NOMO-1 treated with DMSO at 0.1 percent for 48 hours (cell line): ENCODE results near the gene ANAPC5.
A peak's percentile ranks its signal among the peaks of the same experiment; 100 is the strongest.

Experiments used
- DNase-seq: peaks from one replicate; lab custom pipeline; 2025; ENCODE audit not compliant: unreplicated experiment; lab: John Stamatoyannopoulos, UW

Gene ANAPC5

GRCh38 chr12:121371404-121371803 is 19.2 kb upstream of the ANAPC5 start:
- no peak for DNase-seq

GRCh38 chr12:121366063-121366459 is 13.8 kb upstream of the ANAPC5 start:
- no peak for DNase-seq

GRCh38 chr12:121365416-121366062 is 13.3 kb upstream of the ANAPC5 start:
- DNase-seq = no peak

DNA sequence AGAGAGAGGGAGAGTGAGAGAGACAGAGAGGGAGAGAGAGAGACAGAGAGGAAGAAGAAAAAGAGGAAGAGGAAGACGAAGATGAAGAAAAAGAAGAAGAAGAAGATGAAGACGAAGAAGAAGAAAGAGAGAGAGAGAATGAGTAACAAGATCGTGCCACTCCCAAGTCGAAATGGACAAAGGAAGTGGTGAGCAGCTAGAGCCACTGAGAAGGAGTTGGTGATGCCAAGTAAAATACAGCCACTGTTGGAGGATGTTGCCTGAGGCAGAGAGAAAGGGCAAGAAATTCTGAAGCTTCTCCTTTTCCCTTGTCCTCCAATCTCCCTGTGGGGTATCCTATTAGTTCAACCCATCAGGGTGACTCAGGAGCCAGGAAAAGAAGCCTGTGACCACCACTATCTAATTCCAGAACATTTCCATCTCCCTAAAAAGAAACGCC is 12.5 kb upstream of the ANAPC5 start:
- no peak for DNase-seq

DNA sequence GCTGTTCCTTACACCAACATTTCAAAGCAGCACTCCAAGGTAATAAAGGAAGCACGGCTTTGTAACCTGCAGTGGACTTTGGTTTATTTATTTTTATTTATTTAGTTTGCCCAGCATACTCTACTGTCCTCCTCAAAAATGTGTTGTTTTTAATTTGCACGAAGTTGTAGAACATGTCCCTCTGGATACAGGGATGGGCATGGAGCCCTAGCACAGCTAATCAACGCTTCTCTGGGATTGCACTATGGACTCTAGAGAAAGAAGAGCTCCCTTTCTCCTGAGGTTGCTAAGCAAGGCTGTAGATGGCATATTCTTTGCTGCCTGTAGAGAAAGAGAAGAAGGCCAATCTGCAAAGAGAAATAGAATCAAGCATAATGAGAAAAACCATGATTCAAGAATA is 5.9 kb upstream of the ANAPC5 start:
- DNase-seq = no peak

- no peak for DNase-seq
Observed at GRCh38 chr12:121357331-121357730, 5.1 kb upstream of the ANAPC5 start.

GRCh38 chr12:121356657-121357056 is 4.4 kb upstream of the ANAPC5 start:
- DNase-seq = no peak

GRCh38 chr12:121355818-121356217 is 3.6 kb upstream of the ANAPC5 start:
- DNase-seq = no peak

- no peak for DNase-seq
Observed at GRCh38 chr12:121352682-121353018, 439 bp upstream of the ANAPC5 start.

GRCh38 chr12:121346747-121347146 is 5.5 kb downstream of the ANAPC5 start:
- no peak for DNase-seq

GRCh38 chr12:121345151-121345815 is 6.9 kb downstream of the ANAPC5 start:
- DNase-seq = no peak

DNA sequence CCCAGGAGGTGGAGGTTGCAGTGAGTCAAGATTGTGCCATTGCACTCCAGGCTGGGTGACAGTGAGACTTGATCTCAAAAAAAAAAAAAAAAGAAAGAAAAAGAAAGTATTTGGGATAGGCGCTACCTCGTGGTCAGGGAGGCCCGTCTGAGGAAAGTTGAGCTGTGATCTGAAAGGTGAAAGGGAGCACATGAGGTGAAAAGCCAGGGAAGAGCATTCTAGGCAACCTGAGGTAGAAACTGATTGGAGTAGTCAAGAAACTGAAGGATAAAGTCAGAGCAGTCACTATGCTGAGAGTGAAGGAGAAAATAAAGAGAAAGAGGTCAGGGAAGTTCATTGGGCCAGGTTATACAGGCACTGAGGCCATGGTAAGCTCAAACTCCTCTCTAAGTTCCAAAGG is 7.7 kb downstream of the ANAPC5 start:
- DNase-seq = no peak

GRCh38 chr12:121337416-121337815 is 14.8 kb downstream of the ANAPC5 start:
- DNase-seq = no peak

DNA sequence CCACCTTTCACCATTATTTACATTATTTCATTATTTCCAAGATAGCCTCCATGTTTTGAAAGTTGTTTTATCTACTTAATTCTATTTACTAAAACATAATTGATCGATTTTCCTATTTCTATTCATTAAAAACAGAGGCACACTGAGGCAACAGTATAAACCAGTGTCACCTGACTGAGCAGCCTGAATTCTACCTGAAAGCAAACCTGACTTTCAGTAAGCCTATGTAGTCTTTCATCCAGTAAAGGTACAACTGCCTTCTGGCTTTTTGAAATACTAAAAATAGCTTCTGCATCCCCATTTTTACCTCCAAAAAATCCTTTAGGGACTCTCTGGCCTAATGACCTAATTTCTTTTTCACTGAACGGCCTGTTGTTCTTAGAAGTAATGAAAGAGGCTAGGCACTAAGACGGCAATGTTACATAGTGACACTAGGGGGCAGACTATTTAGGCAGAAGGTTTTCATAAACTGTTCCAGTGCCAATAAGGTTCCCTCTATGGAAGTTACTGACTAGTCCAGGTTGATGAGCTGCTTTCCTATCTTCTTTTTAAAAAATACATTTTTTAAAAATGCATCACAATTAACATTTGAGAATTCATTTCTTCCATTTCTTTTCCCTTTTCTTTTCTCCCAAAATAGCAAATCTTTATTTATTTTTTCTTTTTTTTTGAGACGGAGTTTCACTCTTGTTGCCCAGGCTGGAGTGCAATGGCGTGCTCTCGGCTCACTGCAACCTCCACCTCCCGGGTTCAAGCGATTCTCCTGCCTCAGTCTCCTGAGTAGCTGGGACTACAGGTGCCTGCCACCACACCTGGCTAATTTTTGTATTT is 17.5 kb downstream of the ANAPC5 start:
- peak; percentile 72 for DNase-seq

- DNase-seq = no peak
Observed at GRCh38 chr12:121333747-121334146, 18.5 kb downstream of the ANAPC5 start.

DNA sequence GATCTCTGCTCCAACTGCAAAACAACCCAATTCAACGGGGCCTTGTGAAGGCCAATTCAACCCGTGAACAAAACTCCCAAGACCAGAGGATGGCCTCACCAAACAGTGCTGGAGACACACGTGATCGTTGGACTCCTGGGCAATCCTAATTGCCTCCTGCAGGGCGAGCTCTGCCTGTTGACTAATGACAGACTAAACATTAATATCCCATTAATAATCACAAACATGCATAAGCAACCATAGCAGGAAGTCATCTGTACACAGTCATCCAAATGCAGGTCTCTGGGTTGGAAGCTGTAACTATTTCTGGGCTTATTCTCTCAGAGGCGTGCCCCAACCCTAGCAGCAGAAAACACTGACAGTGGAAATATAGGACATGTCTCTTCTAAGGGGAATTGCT is 21.0 kb downstream of the ANAPC5 start:
- DNase-seq = no peak

GRCh38 chr12:121330692-121331091 is 21.5 kb downstream of the ANAPC5 start:
- no peak for DNase-seq

DNA sequence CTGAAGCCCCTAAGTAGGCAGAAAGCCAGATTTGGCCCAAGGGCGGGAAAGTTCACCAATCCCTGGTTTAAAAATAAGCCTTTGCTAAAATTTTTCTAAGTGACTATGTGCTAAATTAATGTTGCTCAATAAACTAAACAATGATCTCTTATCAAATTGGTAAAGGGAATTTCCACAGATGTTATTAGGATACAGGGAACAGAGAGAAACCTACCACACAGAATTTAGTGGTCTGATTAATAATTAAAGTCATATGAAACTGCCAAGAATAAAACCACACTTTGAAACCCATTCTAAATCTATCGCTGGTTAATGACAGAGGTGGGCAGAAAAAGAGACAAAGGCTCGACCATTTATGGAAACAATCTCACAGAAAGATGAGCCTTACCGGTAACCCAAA is 22.0 kb downstream of the ANAPC5 start:
- no peak for DNase-seq

DNA sequence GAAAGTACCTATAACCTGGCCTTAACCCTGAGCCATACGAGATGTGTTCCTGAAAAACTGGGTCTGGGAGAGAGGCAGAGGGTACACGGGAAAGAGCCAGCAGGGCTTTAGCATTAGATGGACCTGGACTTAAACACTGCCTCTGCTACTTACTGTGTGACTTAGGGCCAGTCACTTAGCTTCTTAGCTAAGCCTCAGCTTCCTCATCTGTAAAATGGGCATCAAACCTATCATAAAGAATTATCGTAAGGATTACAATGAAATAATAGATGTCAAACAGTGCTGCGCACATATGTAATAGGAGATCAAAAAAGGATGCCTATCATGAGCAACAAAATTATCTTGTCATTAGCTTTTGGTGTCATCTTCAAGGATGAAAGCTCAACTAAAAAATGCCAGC is 23.6 kb downstream of the ANAPC5 start:
- DNase-seq = no peak

DNA sequence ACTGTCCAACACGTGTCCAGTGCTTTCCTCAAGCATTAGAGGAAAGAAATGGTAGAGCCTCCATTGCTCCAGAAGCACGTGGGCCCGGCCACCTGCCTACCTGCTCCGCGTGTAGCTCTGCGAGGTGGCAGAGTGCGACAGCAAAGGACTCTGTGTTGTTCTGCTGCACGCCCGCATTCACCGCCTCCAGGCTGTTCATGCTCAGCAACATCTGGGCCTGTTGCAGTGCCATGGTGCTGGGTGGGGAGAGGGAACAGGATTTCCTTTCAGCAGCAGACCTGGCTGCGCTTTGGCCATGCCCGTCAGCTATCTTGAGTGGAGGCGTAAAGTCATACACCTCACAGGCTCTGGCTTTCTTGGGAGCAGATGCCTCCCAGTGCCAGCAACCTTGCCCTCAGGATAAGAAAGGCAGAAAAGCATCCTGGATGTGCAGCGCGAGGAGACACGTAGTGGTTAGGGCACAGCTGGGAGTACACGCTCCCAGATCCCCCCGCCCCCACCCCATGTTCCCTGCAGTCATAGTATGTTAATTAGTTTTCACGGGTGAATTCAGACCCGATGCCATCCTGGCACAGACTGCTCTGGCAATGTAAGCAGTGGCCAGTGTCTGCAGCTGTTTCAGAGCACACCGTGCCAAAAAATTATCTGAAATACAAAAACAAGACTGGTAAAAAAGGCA is 25.1 kb downstream of the ANAPC5 start:
- DNase-seq = no peak

GRCh38 chr12:121325922-121326396 is 26.3 kb downstream of the ANAPC5 start:
- DNase-seq = no peak
